ENCODE results near the gene S100A3. TPM values are rescaled to one million over a fixed set of nuclear protein-coding genes. Genes with fewer than 3 reads are reported as not detected.
"Not testable (repeated sequence)": the region's sequence is repeated elsewhere in the genome, so short reads cannot be mapped to it uniquely, and the experiment has no call there.

S100A3 gene
- total RNA-seq, 1 donor, result not detected

DNA sequence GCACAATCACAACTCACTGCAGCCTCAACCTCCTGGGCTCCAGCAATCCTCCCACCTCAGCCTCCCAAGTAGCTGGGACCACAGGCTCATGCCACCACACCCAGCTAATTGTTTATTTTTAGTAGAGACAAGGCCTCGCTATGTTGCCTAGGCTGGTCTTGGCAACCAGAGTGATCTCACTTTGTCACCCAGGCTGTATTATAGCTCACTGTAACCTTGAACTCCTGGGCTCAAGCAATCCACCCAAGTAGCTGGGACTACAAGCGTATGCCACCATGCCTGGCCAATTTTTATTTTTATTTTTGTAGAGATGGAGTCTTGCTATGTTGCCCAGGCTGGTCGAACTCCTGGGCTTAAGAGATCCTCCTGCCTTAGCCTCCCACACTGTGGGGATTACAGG is 13.0 kb upstream of the S100A3 start:
- not testable (repeated sequence) for H3K27me3 ChIP-seq (ENCODE audit: insufficient read depth, low read length); H3K9me3 ChIP-seq (ENCODE audit: low read depth, low read length); H3K4me3 ChIP-seq (ENCODE audit: low read length)
- peaks cover 36% of the 10 kb centered on the region for H3K4me1 ChIP-seq (ENCODE audit: insufficient read depth, low read length)

DNA sequence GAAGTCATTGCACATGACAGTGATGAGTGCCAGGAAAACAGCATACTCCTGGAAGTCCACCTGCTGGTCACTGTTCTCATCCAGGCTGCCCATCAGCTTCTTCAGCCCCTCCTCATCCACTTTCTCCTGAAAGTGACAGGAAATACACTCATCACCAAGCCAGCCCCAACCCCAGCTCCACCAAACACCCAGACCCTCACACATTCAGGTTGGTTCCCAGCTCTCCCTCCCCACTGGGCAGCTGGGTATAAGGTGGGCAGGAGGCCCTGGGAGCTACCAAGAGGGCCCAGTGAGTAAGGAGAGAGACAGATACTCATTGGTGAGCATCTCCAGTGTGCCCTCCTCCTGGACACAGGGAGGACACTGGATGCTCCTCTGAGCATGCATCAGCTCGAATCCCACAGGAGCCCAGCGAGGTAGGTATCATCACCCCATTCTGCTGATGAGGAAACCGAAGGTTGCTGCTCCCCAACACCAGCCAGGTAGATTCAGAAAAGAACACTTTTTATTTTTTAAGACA is 12.5 kb upstream of the S100A3 start:
- Histone ChIP-seq H3K27me3 (ENCODE audit: insufficient read depth, low read length) (no peaks in the 10 kb centered on the region), H3K9me3 (ENCODE audit: low read depth, low read length) (no peaks in the 10 kb centered on the region), H3K4me1 (ENCODE audit: insufficient read depth, low read length) (peaks cover 36% of the 10 kb centered on the region), H3K4me3 (ENCODE audit: low read length) (no peak overlapping the region)

DNA sequence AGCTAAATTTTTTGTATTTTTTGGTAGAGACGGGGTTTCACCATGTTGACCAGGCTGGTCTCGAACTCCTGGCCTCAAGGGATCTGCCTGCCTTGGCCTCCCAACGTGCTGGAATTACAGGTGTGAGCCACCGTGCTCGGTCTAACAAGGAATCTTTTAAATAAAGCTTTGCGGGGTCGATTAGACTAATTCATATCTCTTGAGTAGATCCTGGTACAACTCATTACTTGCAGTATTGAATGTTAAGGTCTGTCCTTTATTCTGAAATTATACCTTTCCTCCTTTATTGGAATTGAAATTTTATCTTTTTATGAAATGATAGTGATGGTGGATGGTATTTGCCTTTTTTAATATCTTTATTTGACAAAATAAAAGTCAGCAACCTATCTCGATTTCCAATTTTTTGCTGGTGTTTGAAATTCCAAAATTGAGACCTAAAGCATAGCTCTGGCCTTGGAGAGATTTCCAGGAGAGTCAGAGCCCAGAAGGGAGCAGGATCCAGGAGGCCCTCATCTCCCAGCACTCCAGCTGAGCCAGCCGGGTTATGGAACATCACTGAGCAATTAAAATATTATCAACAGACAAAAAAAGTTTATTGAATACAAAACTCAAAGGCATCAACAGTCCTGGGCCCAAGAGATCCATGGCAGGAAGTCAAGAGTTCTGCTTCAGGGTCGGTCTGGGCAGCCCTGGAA is 11.9 kb upstream of the S100A3 start:
- H3K27me3 ChIP-seq (ENCODE audit: insufficient read depth, low read length), result no peaks in the 10 kb centered on the region
- H3K4me3 ChIP-seq (ENCODE audit: low read length), result no peak overlapping the region
- no peaks in the 10 kb centered on the region for H3K9me3 ChIP-seq (ENCODE audit: low read depth, low read length)

DNA sequence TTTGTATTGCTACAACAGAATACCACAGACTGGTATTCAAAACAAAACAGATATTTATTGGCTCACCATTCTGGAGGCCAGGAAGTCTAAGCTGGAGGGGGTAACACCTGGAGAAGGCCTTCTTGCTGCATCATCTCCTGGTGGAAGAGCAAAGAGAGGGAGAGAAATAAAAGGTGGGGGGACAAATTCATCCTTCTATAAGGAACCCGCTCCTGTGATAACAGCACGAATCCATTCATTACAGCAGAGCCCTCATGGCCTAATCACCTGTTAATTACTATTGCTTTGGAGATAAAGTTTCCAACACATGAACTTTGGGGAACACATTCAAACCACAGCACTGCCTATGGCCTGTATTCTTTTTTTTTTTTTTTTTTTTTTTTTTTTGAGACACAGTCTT is 11.2 kb upstream of the S100A3 start:
- Histone ChIP-seq H3K27me3 (ENCODE audit: insufficient read depth, low read length) (no peaks in the 10 kb centered on the region), H3K4me1 (ENCODE audit: insufficient read depth, low read length) (peaks cover 28% of the 10 kb centered on the region), H3K9me3 (ENCODE audit: low read depth, low read length) (no peaks in the 10 kb centered on the region), H3K4me3 (ENCODE audit: low read length) (no peak overlapping the region)

More for the DNA sequence above, 11.9 kb upstream of the S100A3 start:
- H3K4me1 ChIP-seq (ENCODE audit: insufficient read depth, low read length), result peaks cover 35% of the 10 kb centered on the region

DNA sequence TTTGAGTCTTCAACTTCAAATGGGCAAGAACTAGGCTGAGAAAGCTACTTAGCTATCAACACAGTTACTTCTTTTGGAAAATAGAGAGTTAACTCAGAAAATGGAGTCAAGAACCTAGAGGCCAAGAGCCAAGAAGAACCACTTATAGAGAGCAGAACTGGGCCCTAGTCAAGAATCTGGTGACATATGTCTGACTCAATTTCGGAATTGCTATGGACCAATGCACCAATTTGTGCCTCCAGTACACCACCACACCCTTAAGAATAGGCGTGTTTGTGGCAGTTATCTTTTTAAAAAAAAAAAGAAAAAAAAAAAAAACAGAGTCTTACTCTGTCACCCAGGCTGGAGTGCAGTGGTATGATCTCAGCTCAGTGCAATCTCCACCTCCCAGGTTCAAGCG is 8.8 kb upstream of the S100A3 start:
- H3K4me1 ChIP-seq (ENCODE audit: insufficient read depth, low read length), result peaks cover 26% of the 10 kb centered on the region
- no peak overlapping the region for H3K4me3 ChIP-seq (ENCODE audit: low read length)
- no peaks in the 10 kb centered on the region for H3K9me3 ChIP-seq (ENCODE audit: low read depth, low read length)
- H3K27me3 ChIP-seq (ENCODE audit: insufficient read depth, low read length), result no peaks in the 10 kb centered on the region

DNA sequence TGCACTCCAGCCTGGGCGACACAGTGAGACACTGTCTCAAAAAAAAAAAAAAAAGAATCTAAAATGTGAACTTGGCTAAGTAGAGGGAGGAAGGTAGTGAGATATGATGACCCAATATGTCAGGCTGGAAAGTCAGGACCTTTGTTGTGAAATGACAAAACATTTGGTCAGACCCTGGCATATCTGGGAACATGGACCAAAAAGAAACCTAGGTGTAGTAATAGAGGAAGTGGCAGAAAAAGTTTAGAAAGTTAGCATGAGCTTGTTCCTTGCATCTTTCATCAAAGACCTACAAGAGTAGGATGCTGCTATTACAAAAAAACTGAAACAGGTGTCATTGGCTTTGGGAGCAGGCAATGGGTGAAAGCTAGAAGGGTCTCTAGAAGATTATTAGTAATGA is 7.3 kb upstream of the S100A3 start:
- H3K9me3 ChIP-seq (ENCODE audit: low read depth, low read length), result no peaks in the 10 kb centered on the region
- H3K4me3 ChIP-seq (ENCODE audit: low read length), result no peak overlapping the region
- H3K27me3 ChIP-seq (ENCODE audit: insufficient read depth, low read length), result no peaks in the 10 kb centered on the region
- H3K4me1 ChIP-seq (ENCODE audit: insufficient read depth, low read length), result peaks cover 30% of the 10 kb centered on the region

DNA sequence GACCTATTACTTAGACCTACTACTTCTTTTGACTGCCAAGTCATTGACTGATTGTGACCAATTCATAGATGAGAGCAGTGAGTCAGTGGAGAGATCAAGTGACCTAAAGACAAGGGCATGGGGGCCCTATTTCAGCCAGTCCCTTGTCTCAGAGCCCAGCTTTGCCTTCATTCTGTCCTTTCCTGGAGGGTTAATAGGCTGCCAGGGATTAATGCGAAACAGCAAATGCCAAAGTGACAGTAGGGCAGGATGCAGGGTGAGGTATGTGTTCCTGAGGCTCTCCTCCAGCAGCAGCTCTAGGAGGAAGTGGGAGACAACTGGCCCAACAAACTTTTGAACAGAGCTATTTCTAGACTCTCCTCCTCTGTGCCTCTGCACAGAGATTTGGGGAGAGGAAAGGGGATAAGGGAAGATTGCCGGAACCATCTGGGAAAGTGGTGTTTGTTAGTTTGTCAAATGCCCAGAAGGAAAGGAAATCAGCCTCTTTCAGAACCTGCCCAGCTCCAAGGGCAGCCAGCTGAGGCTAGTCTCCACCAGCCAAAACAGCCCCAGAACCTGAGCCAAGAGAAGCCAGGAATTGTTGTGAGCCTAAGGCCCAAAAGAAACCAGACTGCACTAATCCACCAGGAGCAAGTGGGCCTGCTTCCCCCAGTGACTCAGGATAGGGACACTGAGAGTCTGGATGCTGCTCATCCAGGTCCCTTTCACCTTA is 4.9 kb upstream of the S100A3 start:
- Histone ChIP-seq H3K4me1 (ENCODE audit: insufficient read depth, low read length) (peaks cover 52% of the 10 kb centered on the region), H3K4me3 (ENCODE audit: low read length) (no peak overlapping the region), H3K27me3 (ENCODE audit: insufficient read depth, low read length) (no peaks in the 10 kb centered on the region), H3K9me3 (ENCODE audit: low read depth, low read length) (no peaks in the 10 kb centered on the region)

DNA sequence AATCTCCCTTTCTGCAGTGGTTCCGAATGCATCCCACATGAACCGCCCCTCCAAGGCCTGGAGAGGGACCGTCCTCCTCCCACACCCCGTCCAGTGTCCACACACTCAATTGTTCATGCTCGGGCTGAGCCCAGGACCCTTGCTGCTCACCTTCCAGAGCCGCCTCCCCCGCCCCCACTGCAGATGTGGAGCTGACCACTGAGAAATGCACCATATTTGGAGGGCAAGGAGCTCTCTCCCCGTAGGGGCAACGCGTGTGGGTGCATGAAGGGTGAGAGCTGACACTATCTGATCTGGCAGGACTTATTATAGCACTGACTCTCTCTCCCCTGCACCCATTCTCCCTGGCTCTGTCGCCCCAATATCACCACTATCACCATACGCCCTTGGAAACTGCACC is 4.0 kb upstream of the S100A3 start:
- H3K9me3 ChIP-seq (ENCODE audit: low read depth, low read length), result no peaks in the 10 kb centered on the region

DNA sequence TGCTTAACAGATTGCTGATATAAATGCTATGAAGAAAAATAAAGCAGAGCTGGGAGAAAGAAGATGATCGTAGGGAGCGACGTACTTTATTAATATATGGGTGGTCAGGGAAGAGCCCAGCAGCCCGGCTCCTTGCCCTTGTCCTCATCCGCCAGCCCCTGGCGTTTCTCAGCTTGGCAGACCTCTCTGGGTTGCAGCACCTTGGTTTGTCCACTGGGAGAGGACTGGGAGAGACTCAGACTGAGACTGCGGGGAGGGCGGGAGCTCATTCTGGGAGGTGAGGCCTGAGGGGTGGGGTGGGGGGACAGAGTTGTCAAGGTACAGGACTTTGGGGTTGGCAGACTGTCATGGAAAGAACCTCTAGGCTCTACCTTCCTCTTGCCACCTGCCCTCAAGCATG is 3.3 kb upstream of the S100A3 start:
- Histone ChIP-seq H3K4me3 (ENCODE audit: low read length) (no peak overlapping the region), H3K9me3 (ENCODE audit: low read depth, low read length) (no peaks in the 10 kb centered on the region), H3K27me3 (ENCODE audit: insufficient read depth, low read length) (no peaks in the 10 kb centered on the region), H3K4me1 (ENCODE audit: insufficient read depth, low read length) (peaks cover 69% of the 10 kb centered on the region)

More for the DNA sequence above, 4.0 kb upstream of the S100A3 start:
- peaks cover 61% of the 10 kb centered on the region for H3K4me1 ChIP-seq (ENCODE audit: insufficient read depth, low read length)
- no peaks in the 10 kb centered on the region for H3K27me3 ChIP-seq (ENCODE audit: insufficient read depth, low read length)
- H3K4me3 ChIP-seq (ENCODE audit: low read length), result no peak overlapping the region

DNA sequence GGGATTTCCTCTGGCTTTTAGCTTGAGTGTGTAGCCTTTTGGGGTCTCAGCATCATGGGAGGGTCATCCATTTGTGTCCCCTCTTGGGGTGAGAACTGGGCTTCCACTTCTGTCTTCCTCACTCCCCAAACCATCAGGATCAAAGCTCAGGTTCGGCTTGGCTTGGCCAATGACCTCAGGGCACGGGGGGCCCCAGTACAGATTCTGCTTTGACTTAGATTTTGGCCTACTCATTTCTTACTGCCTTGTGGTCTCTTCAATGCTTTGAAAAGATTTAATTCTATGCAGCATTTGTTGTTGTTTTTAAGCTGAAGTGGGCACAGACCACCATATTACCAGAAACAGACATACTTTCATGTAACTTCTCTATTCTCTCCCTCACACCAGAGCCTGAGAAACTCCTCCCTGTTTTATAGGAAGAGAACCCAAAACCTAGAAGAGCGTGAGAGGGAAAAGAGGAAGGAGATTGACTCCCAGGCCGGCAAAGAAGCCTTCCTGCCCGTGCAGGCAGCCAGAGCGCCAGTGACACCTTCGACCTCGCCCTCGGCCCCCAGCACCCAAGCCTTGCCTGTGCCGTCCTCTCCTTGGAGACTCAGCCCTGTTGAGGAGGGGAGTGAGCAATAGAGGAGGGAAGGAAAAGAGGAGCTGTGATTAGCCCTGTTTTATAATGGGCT is 1.9 kb upstream of the S100A3 start:
- Histone ChIP-seq H3K9me3 (ENCODE audit: low read depth, low read length) (no peaks in the 10 kb centered on the region), H3K4me3 (ENCODE audit: low read length) (no peak overlapping the region), H3K27me3 (ENCODE audit: insufficient read depth, low read length) (no peaks in the 10 kb centered on the region), H3K4me1 (ENCODE audit: insufficient read depth, low read length) (peaks cover 70% of the 10 kb centered on the region)

DNA sequence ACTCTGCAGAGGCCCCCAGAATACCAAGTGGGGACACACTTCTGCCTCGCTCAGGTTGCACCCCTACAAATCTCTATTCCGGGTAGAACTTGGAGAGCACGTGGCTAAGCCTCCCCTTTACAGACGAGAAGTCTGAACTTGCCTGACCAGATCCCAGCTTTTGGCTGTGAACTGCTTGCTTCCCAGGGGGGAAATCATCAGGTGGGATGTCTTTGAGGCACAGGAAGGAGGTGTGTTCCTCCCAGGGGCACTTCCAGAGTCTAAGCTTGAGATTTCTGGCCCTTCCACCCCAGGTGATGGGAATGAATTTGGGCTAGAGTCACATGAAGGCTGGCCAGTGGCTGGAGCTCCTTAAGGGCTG is 1.3 kb upstream of the S100A3 start:
- Histone ChIP-seq H3K4me1 (ENCODE audit: insufficient read depth, low read length) (peaks cover 76% of the 10 kb centered on the region), H3K4me3 (ENCODE audit: low read length) (no peak overlapping the region), H3K9me3 (ENCODE audit: low read depth, low read length) (no peaks in the 10 kb centered on the region), H3K27me3 (ENCODE audit: insufficient read depth, low read length) (no peaks in the 10 kb centered on the region)

DNA sequence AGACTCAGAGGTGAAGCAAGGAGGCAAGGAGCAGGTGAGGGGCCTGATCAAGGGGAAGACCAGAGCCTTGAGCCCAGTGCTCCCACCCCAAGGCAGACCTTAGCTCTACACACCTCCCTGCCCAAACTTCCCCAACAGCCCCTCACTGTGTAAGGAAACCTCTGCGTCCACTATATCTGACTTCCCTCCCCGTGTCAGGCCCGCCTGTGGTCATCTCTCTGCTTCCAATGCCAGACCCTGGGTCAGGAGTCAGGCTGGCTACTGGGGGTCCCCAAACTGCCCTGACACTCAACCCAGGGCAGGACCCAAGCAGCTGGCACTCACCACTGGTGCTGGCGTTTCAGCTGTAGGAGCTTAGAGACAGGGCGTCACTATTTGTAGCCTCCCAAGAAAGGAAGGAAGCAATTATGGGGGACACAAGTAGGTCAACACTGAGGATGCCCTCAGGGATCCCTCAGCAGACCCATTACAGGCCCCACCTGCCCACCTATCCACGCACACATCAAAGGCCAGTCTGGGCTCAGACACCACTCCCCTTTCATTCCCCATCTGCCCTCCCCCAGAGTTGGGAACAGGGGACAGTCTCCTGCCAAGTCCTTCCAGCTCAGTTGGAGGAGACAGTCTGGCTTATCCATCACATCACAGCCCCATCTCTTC is 811 bp upstream of the S100A3 start:
- Histone ChIP-seq H3K9me3 (ENCODE audit: low read depth, low read length) (no peaks in the 10 kb centered on the region), H3K4me3 (ENCODE audit: low read length) (no peak overlapping the region), H3K4me1 (ENCODE audit: insufficient read depth, low read length) (peaks cover 81% of the 10 kb centered on the region), H3K27me3 (ENCODE audit: insufficient read depth, low read length) (no peaks in the 10 kb centered on the region)

DNA sequence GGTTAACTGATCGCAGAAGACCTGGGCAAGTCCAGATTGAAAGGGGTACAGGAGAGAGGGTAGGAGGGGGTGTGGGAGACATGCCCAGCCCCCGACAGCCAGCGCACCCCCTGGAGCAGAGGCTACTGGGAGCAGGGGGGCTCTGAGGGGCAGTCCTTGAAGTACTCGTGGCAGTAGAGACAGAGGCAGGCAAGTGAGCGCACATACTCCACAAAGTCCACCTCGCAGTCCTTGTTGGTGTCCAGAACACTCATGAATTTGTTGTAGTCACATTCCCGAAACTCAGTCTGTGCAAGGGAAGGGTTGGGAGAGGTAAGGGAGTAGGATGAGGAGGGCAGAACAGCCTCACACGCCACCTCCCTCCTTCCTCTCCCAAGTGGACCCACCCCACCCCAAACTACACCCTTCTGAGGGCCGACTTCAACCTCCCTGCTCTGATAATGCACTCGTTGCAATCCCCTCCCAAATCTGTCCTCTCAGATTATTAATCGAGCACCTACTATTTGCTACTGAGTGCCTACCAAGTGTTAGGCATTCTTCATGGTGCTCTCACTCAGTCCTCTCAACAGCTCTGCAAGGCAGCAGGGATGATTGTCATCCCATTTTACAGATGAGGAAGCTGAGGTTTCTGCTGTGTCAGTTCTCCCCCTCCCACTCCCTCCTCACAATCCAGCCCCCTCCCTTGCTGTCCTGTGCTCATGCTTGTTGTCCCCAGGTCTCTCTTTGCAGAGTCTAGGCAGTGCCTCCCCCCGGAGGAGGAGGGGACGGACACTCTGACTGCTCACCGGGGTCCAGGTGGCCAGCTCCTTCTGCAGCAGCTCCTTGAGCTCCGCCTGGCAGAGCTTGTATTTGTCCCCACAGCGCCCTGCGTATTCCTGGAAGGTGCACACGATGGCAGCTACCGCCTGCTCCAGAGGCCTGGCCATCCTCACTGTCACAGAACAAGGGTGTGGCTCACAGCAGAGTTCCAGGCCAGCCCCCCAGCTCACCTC is 1.2 kb downstream of the S100A3 start:
- no peak overlapping the region for H3K4me3 ChIP-seq (ENCODE audit: low read length)
- H3K4me1 ChIP-seq (ENCODE audit: insufficient read depth, low read length), result peaks cover 87% of the 10 kb centered on the region
- no peaks in the 10 kb centered on the region for H3K27me3 ChIP-seq (ENCODE audit: insufficient read depth, low read length)
- no peaks in the 10 kb centered on the region for H3K9me3 ChIP-seq (ENCODE audit: low read depth, low read length)
